ENCODE measurements around the gene PSIP1.
A peak's percentile ranks its signal among the peaks of the same experiment; 100 is the strongest.
"Not testable (repeated sequence)": the region's sequence is repeated elsewhere in the genome, so short reads cannot be mapped to it uniquely, and the experiment has no call there.

PSIP1 gene

DNA sequence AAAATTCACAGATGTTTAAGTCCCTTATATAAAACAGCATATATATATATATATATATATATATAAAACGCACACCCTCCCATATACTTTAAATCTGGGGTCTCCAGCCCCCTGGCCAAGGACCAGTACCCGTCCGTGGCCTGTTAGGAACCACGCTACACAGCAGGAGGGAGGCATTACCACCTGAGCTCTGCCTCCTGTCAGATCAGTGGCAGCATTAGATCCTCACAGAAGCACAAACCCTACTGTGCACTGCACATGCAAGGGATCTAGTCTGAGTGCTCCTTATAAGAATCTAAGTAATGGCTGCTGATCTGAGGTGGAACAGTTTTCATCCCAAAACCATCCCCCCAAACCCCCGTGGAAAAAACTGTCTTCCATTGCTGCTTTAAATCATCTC is 9.0 kb downstream of the PSIP1 start:
- no peak for DNase-seq

DNA sequence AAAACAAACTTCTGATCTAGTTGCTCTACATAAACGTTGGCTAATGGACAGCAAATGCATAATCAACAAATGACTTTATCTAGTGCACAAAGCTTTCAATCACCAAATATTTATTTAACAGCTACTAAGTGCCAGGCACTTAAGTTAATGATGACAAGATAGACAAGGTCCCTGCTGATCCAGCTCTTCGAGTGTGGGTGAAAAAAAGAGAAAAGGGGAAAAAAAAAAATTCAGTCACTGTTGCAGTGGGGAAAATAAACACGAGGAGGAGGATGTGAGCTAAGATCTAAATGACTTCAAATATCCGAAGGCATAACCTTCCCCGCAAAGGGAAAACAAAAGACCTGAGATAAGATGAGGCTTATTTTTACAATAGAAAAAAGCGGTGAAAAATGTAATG is 9.6 kb downstream of the PSIP1 start:
- no peak for DNase-seq

DNA sequence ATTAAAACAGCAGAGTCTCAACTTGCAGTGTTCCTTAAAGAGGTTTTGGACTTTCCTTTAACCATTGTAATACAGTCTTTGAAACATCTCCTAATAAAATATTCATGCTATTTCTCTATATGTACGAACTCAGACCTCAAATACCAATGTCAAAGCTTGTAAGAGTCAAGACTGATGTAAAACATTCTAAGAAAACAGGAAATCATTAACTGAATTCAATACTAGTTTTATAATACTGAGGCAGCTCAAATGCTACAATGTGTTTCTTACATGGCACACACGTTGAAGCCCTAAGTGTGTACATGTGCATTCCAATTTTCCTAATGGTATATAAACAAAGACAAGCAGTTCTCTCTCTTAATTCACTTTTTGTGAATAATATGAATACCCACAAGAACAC is 11.6 kb downstream of the PSIP1 start:
- no peak for DNase-seq

DNA sequence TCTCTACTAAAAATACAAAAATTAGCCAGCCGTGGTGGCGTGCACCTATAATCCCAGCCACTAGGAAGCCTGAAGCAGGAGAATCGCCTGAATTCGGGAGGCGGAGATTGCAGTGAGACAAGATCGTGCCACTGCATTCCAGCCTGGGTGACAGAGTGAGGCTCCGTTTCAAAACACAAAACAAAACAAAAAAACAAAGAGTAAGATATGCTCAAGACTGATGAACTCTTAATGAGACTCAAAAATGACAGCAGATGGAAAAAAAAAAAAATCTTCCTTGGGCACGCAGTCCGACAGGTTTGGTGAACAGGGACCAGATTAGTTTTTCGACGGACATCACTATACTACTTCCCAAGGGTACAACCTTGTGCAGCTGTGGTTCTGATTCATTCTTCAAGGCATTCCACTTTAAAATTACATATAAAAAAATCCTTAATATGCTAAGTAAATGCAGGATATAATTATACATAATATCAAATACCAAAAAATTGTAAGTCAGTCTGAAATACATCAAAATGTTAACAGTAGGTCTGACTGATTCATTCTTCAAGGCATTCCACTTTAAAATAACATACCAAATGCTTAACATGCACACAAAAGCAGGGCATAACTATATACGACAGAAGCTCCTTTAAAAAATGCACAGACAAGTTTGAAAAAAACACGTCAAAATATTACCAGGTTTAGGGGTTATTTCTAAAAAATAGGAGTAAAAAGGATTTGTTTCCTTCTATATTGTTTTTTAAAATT is 12.3 kb downstream of the PSIP1 start:
- DNase-seq = no peak

DNA sequence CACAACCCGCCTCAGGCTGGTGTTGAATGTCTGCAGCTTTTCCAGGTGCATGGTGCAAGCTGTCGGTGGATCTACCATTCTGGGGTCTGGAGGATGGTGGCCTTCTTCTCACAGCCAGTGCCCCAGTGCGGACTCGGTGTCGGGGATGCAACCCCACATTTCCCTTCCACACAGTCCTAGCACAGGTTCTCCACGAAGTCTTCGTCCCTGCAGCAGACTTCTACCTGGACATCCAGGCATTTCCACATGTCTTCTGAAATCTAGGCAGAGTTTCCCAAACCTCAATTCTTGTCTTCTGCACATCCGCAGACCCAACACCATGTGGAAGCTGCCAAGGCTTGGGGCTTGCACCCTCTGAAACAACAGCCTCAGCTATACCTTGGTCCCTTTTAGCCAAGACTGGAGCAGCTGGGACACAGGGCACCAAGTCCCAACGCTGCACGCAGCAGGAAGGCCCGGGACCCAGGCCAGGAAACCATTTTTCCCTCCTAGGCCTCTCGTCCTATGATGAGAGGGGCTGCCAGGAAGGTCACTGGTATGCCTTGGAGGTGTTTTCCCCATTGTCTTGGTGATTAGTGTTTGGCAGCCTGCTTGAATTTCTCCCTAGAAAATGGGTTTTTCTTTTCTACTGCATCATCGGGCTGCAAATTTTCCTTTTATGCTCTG is 18.2 kb downstream of the PSIP1 start:
- DNase-seq = no peak

DNA sequence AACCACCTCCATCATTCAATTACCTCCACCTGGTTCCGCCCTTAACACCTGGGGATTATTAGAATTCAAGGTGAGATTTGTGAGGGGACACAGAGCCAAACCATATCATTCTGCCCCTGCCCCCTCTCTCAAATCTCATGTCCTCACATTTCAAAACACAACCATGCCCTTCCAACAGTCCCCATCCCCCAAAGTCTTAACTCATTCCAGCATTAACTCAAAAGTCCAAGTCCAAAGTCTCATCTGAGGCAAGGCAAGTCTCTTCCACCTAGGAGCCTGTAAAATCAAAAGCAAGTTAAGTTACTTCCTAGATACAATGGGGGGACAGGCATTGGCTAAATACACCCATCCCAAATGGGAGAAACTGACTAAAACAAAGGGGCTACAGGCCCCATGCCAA is 18.8 kb downstream of the PSIP1 start:
- no peak for DNase-seq

DNA sequence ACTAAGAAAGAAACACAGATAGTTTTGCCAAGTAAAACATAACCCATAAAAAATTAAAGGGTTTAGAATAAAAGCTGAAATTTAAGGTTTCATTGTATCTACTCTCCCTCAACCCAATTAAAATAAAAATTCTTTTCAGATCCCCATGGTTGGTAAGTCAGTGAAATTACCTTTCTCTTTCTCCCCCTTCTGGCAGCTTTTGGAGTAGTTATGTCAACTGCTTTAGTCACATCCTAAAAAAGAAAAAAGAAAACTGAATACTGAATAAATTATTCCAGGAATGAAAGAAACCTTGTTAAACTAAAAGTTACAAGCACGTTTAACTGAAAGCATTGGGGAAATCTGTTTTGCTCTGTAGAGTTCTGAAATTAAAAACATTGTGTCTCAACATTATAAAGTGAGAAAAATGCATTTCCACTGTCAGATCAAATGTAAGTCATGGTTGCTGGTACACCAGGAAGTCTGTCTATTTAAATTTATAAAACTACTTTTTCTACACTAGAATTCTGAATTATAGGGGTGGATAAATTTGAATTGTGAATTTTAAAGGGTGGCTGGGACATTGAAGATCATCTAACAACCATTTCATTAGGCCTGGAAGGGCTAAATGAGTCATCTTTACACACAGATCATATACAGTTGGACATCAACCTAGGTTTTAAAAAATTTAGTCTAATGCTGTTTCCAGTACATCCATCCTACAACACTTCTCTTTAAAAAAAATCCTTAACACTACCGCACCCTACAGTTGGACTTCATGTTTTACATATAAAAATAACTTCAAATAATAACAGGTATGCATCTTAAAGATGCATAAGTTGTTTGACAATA is 24.7 kb downstream of the PSIP1 start:
- peak in 1 of 2 donors; percentile 15 for DNase-seq

DNA sequence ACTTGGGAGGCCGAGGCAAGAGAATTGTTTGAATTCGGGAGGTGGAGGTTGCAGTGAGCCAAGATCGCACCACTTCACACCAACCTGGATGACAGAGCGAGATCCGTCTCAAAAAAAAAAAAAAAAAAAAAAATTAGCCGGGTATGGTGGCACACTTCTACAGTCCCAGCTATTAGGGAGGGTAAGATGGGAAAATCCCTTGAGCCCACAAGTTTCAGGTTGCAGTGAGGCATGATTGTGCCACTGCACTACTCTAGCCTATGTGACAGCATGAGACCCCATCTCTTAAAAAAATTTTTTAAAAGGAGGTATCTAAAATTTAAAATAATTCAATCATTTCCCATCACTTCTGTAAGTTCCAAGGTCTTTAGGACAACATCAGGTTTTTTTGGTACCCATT is 26.0 kb downstream of the PSIP1 start:
- no peak for DNase-seq

DNA sequence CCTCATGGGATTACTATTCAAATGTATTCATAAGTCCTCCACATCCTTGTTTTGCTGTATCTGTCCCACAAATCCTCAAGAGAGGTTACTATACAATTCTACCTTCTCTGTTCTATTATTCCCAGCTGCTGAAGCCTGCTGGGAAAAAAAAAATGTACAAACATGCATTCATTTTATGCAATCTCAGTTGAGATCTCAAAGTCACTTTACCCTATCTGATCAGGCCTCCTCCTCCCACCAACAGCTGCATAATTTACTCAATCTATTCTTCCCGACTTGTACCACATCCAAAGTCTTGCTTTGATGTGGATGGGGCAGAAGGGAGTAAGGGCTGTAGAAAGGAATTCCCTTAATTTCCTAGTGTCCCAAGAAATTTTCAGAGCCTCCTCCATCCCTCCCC is 28.6 kb downstream of the PSIP1 start:
- no peak for DNase-seq

DNA sequence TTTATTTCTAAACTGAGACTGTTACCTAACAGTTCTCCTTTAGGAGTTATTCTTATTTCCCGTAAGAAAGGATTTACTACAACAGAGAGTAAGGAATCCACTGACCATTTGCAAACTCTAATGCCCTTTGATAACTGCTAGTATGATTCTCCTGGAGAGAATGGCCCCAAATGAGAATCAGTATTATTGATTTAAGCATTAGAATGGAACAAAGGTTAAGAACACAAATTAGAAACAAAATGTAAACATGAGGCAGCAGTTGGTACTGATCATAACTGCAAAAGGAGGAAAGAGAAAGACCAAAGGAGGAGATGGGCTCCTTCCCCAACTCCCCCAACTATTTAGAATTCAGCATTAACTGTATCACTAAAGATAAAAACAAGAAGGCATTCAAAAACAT is 30.7 kb downstream of the PSIP1 start:
- no peak for DNase-seq

DNA sequence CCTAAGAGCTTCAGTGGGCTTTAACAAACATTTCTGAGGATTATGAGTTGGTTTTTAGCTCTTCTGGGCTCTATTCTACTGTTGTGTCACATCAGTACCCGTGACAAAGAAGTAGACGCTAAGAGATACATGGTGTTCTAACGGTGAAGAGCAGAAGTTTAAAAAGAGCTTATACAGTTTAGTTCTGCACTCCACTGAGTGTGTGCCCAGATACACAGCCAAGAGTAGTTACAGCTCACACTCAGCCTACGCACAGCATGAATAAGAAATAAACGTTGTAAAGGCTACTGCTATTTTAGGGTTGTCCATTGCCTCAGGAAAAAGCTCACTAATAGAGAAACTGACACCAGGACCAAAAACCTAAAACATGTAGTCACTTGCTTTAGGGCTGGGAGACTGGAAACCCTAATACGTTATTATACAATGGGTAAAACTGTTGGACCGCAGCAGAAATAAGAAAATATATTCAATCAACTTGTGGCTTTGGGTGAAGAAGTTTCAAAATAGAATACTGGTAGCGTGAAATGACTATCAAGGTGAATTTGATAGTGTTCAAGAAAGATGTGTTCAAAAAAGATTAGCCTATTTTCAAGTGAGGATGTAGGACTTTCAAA is 34.7 kb downstream of the PSIP1 start:
- DNase-seq = no peak

DNA sequence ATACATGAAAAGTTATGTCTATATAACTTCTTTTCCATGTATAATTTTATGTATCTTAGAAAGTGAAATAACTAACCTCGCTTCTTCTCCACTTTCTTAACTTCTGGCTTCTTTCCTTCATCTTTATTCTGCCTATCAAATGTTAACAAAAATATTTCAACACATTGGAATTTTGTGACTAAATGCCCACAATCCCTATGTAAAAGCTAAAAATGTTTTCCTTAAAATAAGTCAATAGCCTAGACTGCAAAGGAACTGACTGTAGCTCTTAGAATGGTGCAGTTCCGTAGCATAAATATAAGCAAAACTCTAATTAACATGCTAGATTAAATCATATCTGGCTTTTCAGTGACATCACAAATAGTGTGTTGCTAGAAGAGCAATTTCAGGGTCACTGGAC is 40.9 kb downstream of the PSIP1 start:
- no peak for DNase-seq

DNA sequence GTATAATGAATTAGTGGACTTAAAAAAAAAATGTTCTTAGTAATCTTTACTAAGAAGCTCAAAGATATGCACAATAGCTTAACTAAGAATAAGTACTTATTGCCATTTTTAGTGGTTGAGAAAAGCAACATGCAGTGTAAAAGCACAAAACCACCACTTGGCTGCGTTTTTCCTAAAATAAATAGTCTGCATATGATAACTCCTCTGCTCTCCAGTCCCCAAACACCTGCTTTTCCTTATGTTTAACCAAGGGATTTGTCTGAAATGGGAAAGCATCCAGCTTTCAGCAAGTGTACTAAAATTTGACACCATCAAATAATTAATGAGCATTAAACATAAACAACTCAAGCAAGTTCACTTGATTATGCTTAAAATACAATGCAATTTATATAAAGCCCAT is 41.4 kb downstream of the PSIP1 start:
- no peak for DNase-seq

DNA sequence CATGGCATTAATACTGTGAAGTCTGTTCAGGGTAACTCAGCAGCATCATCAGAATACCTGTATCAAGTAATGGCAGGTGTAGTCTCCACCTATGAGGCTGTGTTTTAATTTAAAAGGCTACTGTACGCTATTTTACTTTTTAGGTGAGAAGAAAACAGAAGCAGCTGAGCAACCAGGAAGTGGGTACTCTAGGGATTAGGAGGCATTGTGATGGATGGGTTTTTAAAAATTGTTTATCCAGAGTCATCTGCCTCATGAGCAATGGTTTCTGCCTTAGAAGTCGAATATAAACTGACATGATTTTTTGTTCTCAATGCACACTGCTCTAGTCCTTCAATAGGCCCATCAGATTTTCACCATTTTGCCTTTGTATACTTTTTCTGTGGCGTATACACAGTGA is 42.6 kb downstream of the PSIP1 start:
- no peak for DNase-seq

DNA sequence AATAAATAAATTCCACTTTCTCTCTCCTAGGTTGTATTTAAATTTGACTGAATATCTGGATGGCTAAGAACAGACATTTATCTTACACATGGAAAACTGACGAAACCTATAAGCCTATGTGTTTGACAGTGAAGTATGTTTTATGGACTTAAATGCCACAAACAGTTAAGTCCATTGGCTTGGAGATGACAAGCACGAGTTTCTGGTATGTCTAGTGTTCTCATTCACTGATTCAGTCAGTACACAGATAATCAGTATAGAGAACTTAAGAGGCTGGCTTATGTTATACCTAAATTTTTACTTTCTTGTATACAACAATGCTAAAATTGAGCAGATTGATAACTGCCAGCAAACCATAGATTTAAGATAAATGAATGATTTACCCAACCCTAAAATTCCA is 49.2 kb downstream of the PSIP1 start:
- no peak for DNase-seq

DNA sequence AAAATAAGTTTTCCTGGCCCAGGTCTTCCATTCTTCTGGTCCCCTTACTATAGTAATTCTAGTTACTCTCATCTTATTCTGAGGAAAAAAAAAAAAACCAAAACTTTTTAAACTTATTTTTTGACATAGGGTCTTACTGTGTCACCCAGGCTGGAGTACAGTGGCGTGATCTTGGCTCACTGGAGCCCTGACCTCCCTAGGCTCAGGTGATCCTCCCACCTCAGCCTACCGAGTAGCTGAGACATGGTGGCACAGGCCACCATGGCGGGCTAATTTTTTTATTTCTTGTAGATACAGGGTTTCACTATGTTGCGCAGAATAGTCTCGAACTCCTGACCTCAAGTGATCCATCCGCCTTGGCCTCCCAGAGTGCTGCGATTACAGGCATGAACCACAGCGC is 49.7 kb downstream of the PSIP1 start:
- DNase-seq = no peak

DNA sequence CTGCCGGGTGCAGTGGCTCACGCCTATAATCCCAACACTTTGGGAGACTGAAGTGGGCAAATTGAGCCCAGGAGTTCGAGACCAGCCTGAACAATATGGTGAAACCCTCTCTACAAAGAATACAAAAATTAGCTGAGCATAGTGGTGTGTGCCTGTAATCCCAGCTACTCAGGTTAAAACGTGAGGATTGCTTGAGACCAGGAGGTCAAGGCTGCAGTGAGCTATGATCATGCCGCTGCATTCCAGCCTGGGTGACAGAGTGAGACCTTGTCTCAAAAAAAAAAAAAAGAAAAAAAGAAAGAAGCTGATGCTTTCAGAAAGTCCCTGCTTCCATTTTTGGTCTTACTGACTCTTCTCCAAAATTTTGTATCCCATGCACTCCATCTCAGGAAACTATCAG is 56.8 kb downstream of the PSIP1 start:
- no peak for DNase-seq

DNA sequence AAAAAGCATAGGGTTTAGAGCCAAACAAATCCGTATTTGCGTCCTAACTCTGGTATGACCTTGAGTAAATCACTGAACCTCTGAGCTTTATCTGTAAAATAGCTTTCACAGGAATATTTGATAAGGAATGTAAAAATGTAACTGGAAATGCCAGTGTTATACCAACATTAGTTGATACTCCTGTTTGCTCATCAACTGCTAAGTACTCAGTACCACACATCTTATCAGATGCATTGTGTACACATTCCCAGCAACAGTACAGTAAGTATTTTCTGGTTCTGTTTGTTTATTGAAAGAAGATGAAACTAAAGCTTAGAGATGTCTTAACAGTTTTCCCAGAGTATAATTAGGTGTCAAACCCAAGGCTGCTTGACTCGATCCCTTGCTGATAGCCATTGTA is 66.6 kb downstream of the PSIP1 start:
- DNase-seq = no peak

DNA sequence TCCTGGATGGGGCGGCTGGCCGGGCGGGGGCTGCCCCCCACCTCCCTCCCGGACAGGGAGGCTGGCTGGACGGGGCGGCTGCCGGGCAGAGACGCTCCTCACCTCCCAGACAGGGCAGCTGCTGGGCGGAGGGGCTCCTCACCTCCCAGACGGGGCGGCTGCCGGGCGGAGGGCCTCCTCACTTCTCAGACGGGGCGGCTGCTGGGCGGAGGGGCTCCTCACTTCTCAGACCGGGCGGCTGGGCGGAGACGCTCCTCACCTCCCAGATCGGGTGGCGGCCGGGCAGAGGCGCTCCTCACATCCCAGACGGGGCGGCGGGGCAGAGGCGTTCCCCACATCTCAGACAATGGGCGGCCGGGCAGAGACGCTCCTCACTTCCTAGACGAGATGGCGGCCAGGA is 68.5 kb downstream of the PSIP1 start:
- not testable (repeated sequence) for DNase-seq

DNA sequence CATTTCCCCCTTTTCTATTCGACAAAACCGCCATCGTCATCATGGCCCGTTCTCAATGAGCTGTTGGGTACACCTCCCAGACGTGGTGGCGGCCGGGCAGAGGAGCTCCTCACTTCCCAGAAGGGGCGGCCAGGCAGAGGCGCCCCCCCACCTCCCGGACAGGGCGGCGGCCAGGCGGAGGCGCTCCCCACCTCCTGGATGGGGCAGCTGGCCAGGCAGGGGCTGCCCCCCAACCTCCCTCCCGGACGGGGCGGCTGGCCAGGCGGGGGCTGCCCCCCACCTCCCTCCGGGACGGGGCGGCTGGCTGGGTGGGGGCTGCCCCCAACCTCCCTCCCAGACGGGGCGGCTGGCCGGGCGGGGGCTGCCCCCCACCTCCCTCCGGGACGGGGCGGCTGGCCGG is 68.9 kb downstream of the PSIP1 start:
- not testable (repeated sequence) for DNase-seq

DNA sequence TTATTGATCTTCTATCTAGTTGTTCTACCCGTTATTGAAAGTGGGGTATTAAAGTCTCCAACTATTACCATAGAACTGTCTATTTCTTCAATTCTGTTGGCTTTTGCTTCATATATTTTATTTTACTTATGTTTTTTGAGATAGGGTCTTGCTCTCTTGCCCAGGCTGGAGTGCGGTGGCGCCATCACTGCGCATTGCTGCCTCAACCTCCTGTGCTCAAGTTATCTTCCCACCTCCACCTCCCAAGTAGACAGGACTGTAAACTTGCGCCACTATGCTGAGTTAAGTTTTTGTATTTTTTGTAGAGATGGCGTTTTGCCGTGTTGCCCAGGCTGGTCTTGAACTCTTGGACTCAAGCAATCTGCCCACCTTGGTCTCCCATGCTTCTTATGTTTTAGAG is 71.9 kb downstream of the PSIP1 start:
- no peak for DNase-seq

DNA sequence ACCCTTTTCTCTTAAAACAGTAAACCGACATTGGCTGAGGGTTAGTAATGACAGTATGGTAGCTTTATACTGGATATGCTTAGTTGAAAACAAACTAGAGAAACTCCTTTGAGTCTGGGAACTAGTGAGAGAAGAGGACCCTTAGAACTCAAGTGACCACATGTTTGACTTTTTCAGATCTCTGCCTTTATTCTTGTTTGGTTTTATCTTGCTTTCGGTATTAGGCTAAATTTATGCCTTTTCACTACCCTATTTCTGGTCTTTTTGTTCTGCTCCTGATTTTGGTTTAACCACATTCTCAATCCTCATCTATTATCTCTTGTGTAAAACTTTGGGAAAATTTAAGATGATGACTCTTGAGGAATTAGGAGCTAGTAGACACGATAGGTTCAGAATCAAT is 77.1 kb downstream of the PSIP1 start:
- no peak for DNase-seq

DNA sequence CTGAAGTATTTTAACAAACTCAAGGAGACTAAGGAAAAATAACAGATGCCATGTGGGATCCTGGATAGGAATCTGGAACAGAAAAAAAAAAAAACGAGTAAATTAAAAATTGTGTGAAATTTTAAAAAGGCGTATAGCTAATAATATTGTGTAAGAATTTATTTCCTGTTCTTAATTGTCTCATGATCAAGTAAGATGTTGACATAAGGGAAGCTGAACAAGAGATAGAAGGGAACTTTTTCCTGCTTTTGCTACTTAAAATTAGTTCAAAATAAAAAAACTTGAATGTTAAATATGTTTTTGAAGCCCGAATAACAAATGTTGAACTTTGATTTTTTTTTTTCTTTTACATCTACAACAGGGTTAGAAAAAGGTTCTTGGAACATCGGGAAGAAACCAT is 77.6 kb downstream of the PSIP1 start:
- no peak for DNase-seq

All from activated CD4-positive, alpha-beta T cell treated with anti-CD3 and anti-CD28 coated beads for 4 hours (primary cell).